Measurements from ENCODE around the gene TMEM132A. TPM values are rescaled to one million over a fixed set of nuclear protein-coding genes. Genes with fewer than 3 reads are reported as not detected.

Gene TMEM132A
- total and polyA plus RNA-seq, 10 of the 15 experiments (the other 5 are each of a cell fraction or from before 2014, with no cell fraction given): 0.16 to 25.0 (median 4.3) TPM

DNA sequence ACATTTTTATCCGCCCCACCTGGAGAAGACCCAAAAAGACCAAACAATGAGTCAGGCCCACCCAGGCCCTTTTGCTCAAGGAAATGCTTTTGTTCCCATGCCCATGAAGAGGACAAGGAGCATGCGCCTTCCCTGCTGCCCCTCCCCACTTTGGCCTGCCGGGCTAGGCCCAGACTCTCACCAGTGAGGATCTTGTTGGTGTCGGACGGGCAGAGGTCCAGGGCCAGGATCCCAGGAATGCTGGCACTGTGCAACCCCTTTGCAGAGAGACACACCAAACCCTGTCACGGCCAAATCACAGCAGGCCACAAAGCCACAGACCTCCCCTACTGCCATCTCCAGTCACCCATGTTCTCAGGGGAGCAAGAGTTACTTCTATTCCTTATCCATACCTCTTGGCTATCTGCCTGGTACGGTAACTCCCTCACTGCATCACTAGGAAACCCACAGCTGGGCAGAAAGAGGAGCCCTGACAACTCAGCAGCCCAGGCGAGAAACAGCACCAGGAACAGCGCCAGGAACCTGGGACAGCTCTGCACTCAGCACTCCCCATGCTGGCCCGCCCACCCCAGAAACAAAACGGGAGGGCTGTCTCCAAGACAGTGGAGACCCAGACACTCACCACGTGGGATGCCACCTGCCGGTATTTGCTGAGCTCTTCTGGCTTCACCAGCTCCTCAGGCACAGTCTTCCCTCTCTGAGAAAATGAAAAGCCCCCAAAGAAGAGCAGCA, 23.4 kb upstream of the TMEM132A start:
- RAD21 ChIA-PET (ENCODE audit: unreplicated experiment): interaction anchor here (1.8 to 2.9 kb wide), 3 partner anchors 69 to 138 kb away, joined by 4 to 12 read pairs (median 10); no protein-coding TSS in a partner anchor
- CTCF ChIA-PET: interaction anchor here (0.6 to 11.5 kb wide), 21 partner anchors 9 to 435 kb away, joined by 3 to 135 read pairs (median 6); partner anchors contain the start of gene TMEM109
- H3K36me3 ChIP-seq (ENCODE audit: control insufficient read depth in 2 of 2, insufficient read depth in 2 of 2, low read length in 1 of 2): peaks cover 27 to 46% of the 10 kb centered on the region in 2 experiments
- intact Hi-C loops (cut with micrococcal nuclease; ENCODE audit: unreplicated experiment): no loop called here
- no peak overlapping the region for H3K27ac ChIP-seq (ENCODE audit: control insufficient read depth, insufficient read depth)
- BruUV-seq (replicated peaks): no TSS peak
- H3K79me2 ChIP-seq (ENCODE audit: control insufficient read depth, insufficient read depth, low read length): peaks cover 29% of the 10 kb centered on the region
- ATAC-seq (no peak), DNase-seq (ENCODE audit: low read depth, low spot score) (no peak), FAIRE-seq (no peak)
- TF ChIP-seq NRF1 (conservative IDR thresholded peaks at IDR 0.05; ENCODE audit: low read depth, low read length): no peak
- no peak for TF ChIP-seq SRF (IDR thresholded peaks at IDR 0.05; ENCODE audit: low read depth in 2 of 2, low read length in 2 of 2)
- TF ChIP-seq, protein P1, sequence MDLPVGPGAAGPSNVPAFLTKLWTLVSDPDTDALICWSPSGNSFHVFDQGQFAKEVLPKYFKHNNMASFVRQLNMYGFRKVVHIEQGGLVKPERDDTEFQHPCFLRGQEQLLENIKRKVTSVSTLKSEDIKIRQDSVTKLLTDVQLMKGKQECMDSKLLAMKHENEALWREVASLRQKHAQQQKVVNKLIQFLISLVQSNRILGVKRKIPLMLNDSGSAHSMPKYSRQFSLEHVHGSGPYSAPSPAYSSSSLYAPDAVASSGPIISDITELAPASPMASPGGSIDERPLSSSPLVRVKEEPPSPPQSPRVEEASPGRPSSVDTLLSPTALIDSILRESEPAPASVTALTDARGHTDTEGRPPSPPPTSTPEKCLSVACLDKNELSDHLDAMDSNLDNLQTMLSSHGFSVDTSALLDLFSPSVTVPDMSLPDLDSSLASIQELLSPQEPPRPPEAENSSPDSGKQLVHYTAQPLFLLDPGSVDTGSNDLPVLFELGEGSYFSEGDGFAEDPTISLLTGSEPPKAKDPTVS (IDR thresholded peaks at IDR 0.05; ENCODE audit: low read depth, low read length): no peak
- TF ChIP-seq HDAC6 (IDR thresholded peaks at IDR 0.05; ENCODE audit: unreplicated experiment): no peak
- in situ Hi-C loops (cut with MboI): no loop called here
- no peak overlapping the region for H2AFZ ChIP-seq (ENCODE audit: control insufficient read depth, low read depth, low read length)
- H3K4me2 ChIP-seq (ENCODE audit: control insufficient read depth, insufficient read depth): no peak overlapping the region
- POLR2A ChIA-PET: interaction anchor here (1.1 kb wide), 1 partner anchor 15 kb away, joined by 3 read pairs; no protein-coding TSS in a partner anchor
- H3K27me3 ChIP-seq (replicated peaks in 1 of 2; ENCODE audit: control insufficient read depth in 2 of 2, insufficient read depth in 2 of 2, low read length in 1 of 2): no peaks in the 10 kb centered on the region
- SMC1A ChIA-PET (ENCODE audit: uncharacterized antibody, unreplicated experiment): interaction anchor here (1.2 to 8.0 kb wide), 7 partner anchors 13 to 228 kb away, joined by 3 to 57 read pairs (median 4); partner anchors contain the start of gene TMEM109
- WGBS (ENCODE audit: insufficient coverage, insufficient replicate concordance, low lambda C conversion rate, missing lambda C conversion rate): 85% methylated on average over 13 of the region's 13 CpGs
- H3K9ac ChIP-seq (ENCODE audit: control insufficient read depth, insufficient read depth, low read length): no peak overlapping the region
- H3K9me3 ChIP-seq (replicated peaks; ENCODE audit: control insufficient read depth, insufficient read depth, low read length): no peaks in the 10 kb centered on the region
- no peak overlapping the region for H3K4me3 ChIP-seq
- peaks cover 12% of the 10 kb centered on the region for H4K20me1 ChIP-seq (ENCODE audit: control insufficient read depth, insufficient read depth)
- peaks cover 6% of the 10 kb centered on the region for H3K4me1 ChIP-seq (ENCODE audit: control insufficient read depth, insufficient read depth, low read length)
